WTC11 (cell line): ENCODE data around the gene RASGRF1.

Experiments used
- ATF1 ChIP-seq: sonication (generic); formaldehyde crosslinking; IDR thresholded peaks from 2 replicates; pipeline ENCODE4 v1.8.1; 2023; ENCODE audit warnings: mild to moderate bottlenecking, moderate library complexity, missing genetic modification reagents
- CREB1 ChIP-seq: sonication (generic); formaldehyde crosslinking; IDR thresholded peaks from 2 replicates; pipeline ENCODE4 v1.8.0; 2023; ENCODE audit warnings: mild to moderate bottlenecking, missing genetic modification reagents
- CTCF ChIP-seq: fragments of 200-600 bp; IDR thresholded peaks from 2 replicates; pipeline ENCODE4 v1.8.0; 2022; ENCODE audit warnings: antibody characterized with exemption
- FOXP4 ChIP-seq: sonication (generic); formaldehyde crosslinking; IDR thresholded peaks from 2 replicates; pipeline ENCODE4 v1.8.0; 2022; ENCODE audit warnings: mild to moderate bottlenecking, missing genetic modification reagents
- MXD4 ChIP-seq: fragments of 250-450 bp; sonication (Bioruptor Pico); IDR thresholded peaks from 2 replicates; pipeline ENCODE4 v1.8.0; 2021; ENCODE audit warnings: mild to moderate bottlenecking, moderate library complexity, borderline replicate concordance
- TF ChIP-seq, protein P1 (sequence below): sonication (generic); formaldehyde crosslinking; IDR thresholded peaks from 2 replicates; pipeline ENCODE4 v1.8.1; 2022; ENCODE audit warnings: mild to moderate bottlenecking, missing genetic modification reagents, moderate library complexity, borderline replicate concordance

DNA sequence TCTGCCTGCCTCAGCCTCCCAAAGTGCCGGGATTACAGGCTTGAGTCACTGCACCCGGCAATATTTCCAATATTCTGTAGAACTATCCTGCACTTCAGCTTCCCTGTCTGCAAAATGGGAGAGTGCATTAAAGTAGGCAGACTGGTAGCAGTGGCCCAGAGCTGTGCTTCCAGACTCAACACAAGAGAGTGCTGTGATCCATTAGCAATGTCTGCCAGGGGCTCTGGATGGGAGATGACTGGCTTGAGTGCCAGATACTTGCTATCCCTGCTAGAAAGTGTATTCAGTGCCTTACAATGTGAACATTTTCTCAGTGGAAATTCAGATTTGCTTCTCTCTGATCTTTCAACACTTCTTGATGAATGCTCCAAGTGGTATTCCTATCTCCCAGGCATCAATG, 80.3 kb downstream of the RASGRF1 start:
- TF ChIP-seq CTCF (no peak), CREB1 (CRISPR knock-in tag) (no peak), ATF1 (no peak), FOXP4 (CRISPR knock-in tag) (no peak), MXD4 (CRISPR knock-in tag) (no peak)
- TF ChIP-seq, protein P1, sequence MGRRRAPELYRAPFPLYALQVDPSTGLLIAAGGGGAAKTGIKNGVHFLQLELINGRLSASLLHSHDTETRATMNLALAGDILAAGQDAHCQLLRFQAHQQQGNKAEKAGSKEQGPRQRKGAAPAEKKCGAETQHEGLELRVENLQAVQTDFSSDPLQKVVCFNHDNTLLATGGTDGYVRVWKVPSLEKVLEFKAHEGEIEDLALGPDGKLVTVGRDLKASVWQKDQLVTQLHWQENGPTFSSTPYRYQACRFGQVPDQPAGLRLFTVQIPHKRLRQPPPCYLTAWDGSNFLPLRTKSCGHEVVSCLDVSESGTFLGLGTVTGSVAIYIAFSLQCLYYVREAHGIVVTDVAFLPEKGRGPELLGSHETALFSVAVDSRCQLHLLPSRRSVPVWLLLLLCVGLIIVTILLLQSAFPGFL (CRISPR knock-in tag), result no peak
